Omental fat pad (tissue), 4 donors: ENCODE results near the gene IL36B. TPM values are rescaled to one million over a fixed set of nuclear protein-coding genes. Genes with fewer than 3 reads are reported as not detected.

Experiments
- ATAC-seq: fragments of 150-250 bp; one replicate; pipeline ENCODE4 v1.9.1; 2016; ENCODE audit warnings: mild to moderate bottlenecking, moderate library complexity; ENCODE audit not compliant: low FRiP score
- DNase-seq: peaks from one replicate; pipeline ENCODE4 v3.0.0-alpha.2; 2019; ENCODE audit warnings: low spot score
- CTCF ChIP-seq, 3 donors: fragments of 450-650 bp; IDR thresholded peaks; one replicate each; pipeline ENCODE4 v1.5.1; 2016 to 2017; ENCODE audit warnings: antibody characterized with exemption in 3 of 3, mild to moderate bottlenecking in 3 of 3, moderate library complexity in 2 of 3
- total RNA-seq, 4 donors: library from RNA; depleted of rRNA; stranded (reverse); fragments of >200 nt; gene quantifications; one replicate each; pipeline ENCODE4 v1.1.0, GENCODE V29; 2016

IL36B gene
- total RNA-seq, 4 donors from 2014 or later, result not detected

- no peak for TF ChIP-seq CTCF (IDR thresholded peaks at IDR 0.05)
- no peak for ATAC-seq
- DNase-seq, result no peak
These were observed 50.0 kb downstream of the IL36B start for GRCh38 chr2:113002677-113003076.

GRCh38 chr2:113000436-113000835, 52.2 kb downstream of the IL36B start:
- DNase-seq (no peak), ATAC-seq (no peak)
- TF ChIP-seq CTCF (IDR thresholded peaks at IDR 0.05), result no peak

- ATAC-seq (no peak), DNase-seq (no peak)
- no peak for TF ChIP-seq CTCF (IDR thresholded peaks at IDR 0.05)
These were observed 55.5 kb downstream of the IL36B start for GRCh38 chr2:112997151-112997550.

- DNase-seq (no peak), ATAC-seq (no peak)
- no peak for TF ChIP-seq CTCF (IDR thresholded peaks at IDR 0.05)
These were observed 56.0 kb downstream of the IL36B start for GRCh38 chr2:112996635-112997034.

GRCh38 chr2:112995346-112995920, 57.2 kb downstream of the IL36B start:
- no peak for TF ChIP-seq CTCF (IDR thresholded peaks at IDR 0.05)
- no peak for ATAC-seq
- DNase-seq, result no peak

- TF ChIP-seq CTCF (IDR thresholded peaks at IDR 0.05), result no peak
- DNase-seq (no peak), ATAC-seq (no peak)
These were observed 58.0 kb downstream of the IL36B start for GRCh38 chr2:112994648-112995047.

GRCh38 chr2:112993831-112994230, 58.8 kb downstream of the IL36B start:
- DNase-seq (no peak), ATAC-seq (no peak)
- no peak for TF ChIP-seq CTCF (IDR thresholded peaks at IDR 0.05)
